ENCODE data around the gene EEFSEC. TPM values are rescaled to one million over a fixed set of nuclear protein-coding genes. Genes with fewer than 3 reads are reported as not detected.

Gene EEFSEC
- total and polyA plus RNA-seq, 2 experiments from 2014 or later: 4.9 to 18.7 TPM

- Histone ChIP-seq H3K27ac (no peak overlapping the region), H3K27me3 (replicated peaks; ENCODE audit: insufficient read depth) (no peaks in the 10 kb centered on the region), H3K4me1 (ENCODE audit: insufficient read depth) (peaks cover 6% of the 10 kb centered on the region; the same call in 1 of the 2 replicates), H3K36me3 (ENCODE audit: low read depth) (no peaks in the 10 kb centered on the region), H2AFZ (no peak overlapping the region), H3K9me3 (ENCODE audit: low read depth) (no peaks in the 10 kb centered on the region), H4K20me1 (ENCODE audit: insufficient read depth) (no peaks in the 10 kb centered on the region), H3K4me3 (no peak overlapping the region), H3K9me2 (ENCODE audit: insufficient read depth) (no peaks in the 10 kb centered on the region), H3F3A (ENCODE audit: insufficient read depth) (no peaks in the 10 kb centered on the region), H3K4me2 (ENCODE audit: unreplicated experiment) (no peak overlapping the region), H3K79me2 (ENCODE audit: insufficient read depth) (no peaks in the 10 kb centered on the region), H3K9ac (no peak overlapping the region)
- in situ Hi-C loops (cut with MboI): no loop called here
- DNase-seq: no peak
- 26 to 35% methylated on average over 2 of the region's 2 CpGs for WGBS, 2 experiments (ENCODE audit: low coverage in 1 of 2, low lambda C conversion rate in 2 of 2, missing lambda C conversion rate in 2 of 2)
- TF ChIP-seq EZH2 (IDR thresholded peaks at IDR 0.05; ENCODE audit: insufficient read depth, poor library complexity, severe bottlenecking) (no peak), EZH2phosphoT487 (IDR thresholded peaks at IDR 0.05; ENCODE audit: insufficient read depth, low read depth) (no peak)
These were observed 215.9 kb downstream of the EEFSEC start for GRCh38 chr3:128369121-128369703.

- Histone ChIP-seq H4K20me1 (ENCODE audit: insufficient read depth) (no peaks in the 10 kb centered on the region), H3K9me2 (ENCODE audit: insufficient read depth) (no peaks in the 10 kb centered on the region), H3K27ac (no peak overlapping the region), H3K27me3 (replicated peaks; ENCODE audit: insufficient read depth) (no peaks in the 10 kb centered on the region), H3K36me3 (ENCODE audit: low read depth) (no peaks in the 10 kb centered on the region), H3K4me2 (ENCODE audit: unreplicated experiment) (no peak overlapping the region), H3K9me3 (ENCODE audit: low read depth) (no peaks in the 10 kb centered on the region), H3F3A (ENCODE audit: insufficient read depth) (no peaks in the 10 kb centered on the region), H3K79me2 (ENCODE audit: insufficient read depth) (no peaks in the 10 kb centered on the region), H2AFZ (no peak overlapping the region), H3K4me3 (no peak overlapping the region), H3K4me1 (ENCODE audit: insufficient read depth) (peaks cover 6% of the 10 kb centered on the region; the same call in 1 of the 2 replicates), H3K9ac (no peak overlapping the region)
- DNase-seq: no peak
- no peak for TF ChIP-seq EZH2phosphoT487 (IDR thresholded peaks at IDR 0.05; ENCODE audit: insufficient read depth, low read depth)
- TF ChIP-seq EZH2 (IDR thresholded peaks at IDR 0.05; ENCODE audit: insufficient read depth, poor library complexity, severe bottlenecking): no peak
- in situ Hi-C loops (cut with MboI): no loop called here
- 86 to 87% methylated on average over 10 of the region's 10 CpGs for WGBS, 2 experiments (ENCODE audit: low coverage in 1 of 2, low lambda C conversion rate in 2 of 2, missing lambda C conversion rate in 2 of 2)
These were observed 216.8 kb downstream of the EEFSEC start for GRCh38 chr3:128369881-128370642.

- Histone ChIP-seq H3K4me2 (ENCODE audit: unreplicated experiment) (no peak overlapping the region), H3K36me3 (ENCODE audit: low read depth) (no peaks in the 10 kb centered on the region), H3K9ac (no peak overlapping the region), H3K27ac (no peak overlapping the region), H3F3A (ENCODE audit: insufficient read depth) (no peaks in the 10 kb centered on the region), H3K4me3 (no peak overlapping the region), H2AFZ (no peak overlapping the region), H4K20me1 (ENCODE audit: insufficient read depth) (no peaks in the 10 kb centered on the region), H3K4me1 (ENCODE audit: insufficient read depth) (peaks cover 6% of the 10 kb centered on the region; the same call in 1 of the 2 replicates), H3K27me3 (replicated peaks; ENCODE audit: insufficient read depth) (no peaks in the 10 kb centered on the region), H3K79me2 (ENCODE audit: insufficient read depth) (no peaks in the 10 kb centered on the region), H3K9me3 (ENCODE audit: low read depth) (no peaks in the 10 kb centered on the region), H3K9me2 (ENCODE audit: insufficient read depth) (no peaks in the 10 kb centered on the region)
- in situ Hi-C loops (cut with MboI): no loop called here
- no peak for DNase-seq
- WGBS, 2 experiments (ENCODE audit: low coverage in 1 of 2, low lambda C conversion rate in 2 of 2, missing lambda C conversion rate in 2 of 2): 91 to 94% methylated on average over 5 of the region's 5 CpGs
- TF ChIP-seq EZH2 (IDR thresholded peaks at IDR 0.05; ENCODE audit: insufficient read depth, poor library complexity, severe bottlenecking) (no peak), EZH2phosphoT487 (IDR thresholded peaks at IDR 0.05; ENCODE audit: insufficient read depth, low read depth) (no peak)
These were observed 219.0 kb downstream of the EEFSEC start for GRCh38 chr3:128372281-128372680.

- no peaks in the 10 kb centered on the region for H3F3A ChIP-seq (ENCODE audit: insufficient read depth)
- H3K27me3 ChIP-seq (replicated peaks; ENCODE audit: insufficient read depth): no peaks in the 10 kb centered on the region
- no peaks in the 10 kb centered on the region for H3K36me3 ChIP-seq (ENCODE audit: low read depth)
- DNase-seq: no peak
- TF ChIP-seq EZH2phosphoT487 (IDR thresholded peaks at IDR 0.05; ENCODE audit: insufficient read depth, low read depth) (no peak), EZH2 (IDR thresholded peaks at IDR 0.05; ENCODE audit: insufficient read depth, poor library complexity, severe bottlenecking) (no peak)
- H2AFZ ChIP-seq: no peak overlapping the region
- WGBS, 2 experiments (ENCODE audit: low coverage in 1 of 2, low lambda C conversion rate in 2 of 2, missing lambda C conversion rate in 2 of 2): 91 to 92% methylated on average over 10 of the region's 10 CpGs
- no peaks in the 10 kb centered on the region for H4K20me1 ChIP-seq (ENCODE audit: insufficient read depth)
- H3K9me2 ChIP-seq (ENCODE audit: insufficient read depth): no peaks in the 10 kb centered on the region
- in situ Hi-C loops (cut with MboI): no loop called here
- H3K9me3 ChIP-seq (ENCODE audit: low read depth): no peaks in the 10 kb centered on the region
- no peaks in the 10 kb centered on the region for H3K79me2 ChIP-seq (ENCODE audit: insufficient read depth)
- H3K9ac ChIP-seq: no peak overlapping the region
- no peak overlapping the region for H3K4me3 ChIP-seq
- no peak overlapping the region for H3K27ac ChIP-seq
- peaks cover 2% of the 10 kb centered on the region for H3K4me1 ChIP-seq (ENCODE audit: insufficient read depth)
- no peak overlapping the region for H3K4me2 ChIP-seq (ENCODE audit: unreplicated experiment)
These were observed 219.6 kb downstream of the EEFSEC start for GRCh38 chr3:128372707-128373533.

All from GM23248 (cell line).